ENCODE results near the gene FNDC3A. TPM values are rescaled to one million over a fixed set of nuclear protein-coding genes. Genes with fewer than 3 reads are reported as not detected.
A peak's percentile ranks its signal among the peaks of the same experiment; 100 is the strongest.

Gene FNDC3A
- total RNA-seq, 1 donor from 2014 or later: 39.4 TPM

DNA sequence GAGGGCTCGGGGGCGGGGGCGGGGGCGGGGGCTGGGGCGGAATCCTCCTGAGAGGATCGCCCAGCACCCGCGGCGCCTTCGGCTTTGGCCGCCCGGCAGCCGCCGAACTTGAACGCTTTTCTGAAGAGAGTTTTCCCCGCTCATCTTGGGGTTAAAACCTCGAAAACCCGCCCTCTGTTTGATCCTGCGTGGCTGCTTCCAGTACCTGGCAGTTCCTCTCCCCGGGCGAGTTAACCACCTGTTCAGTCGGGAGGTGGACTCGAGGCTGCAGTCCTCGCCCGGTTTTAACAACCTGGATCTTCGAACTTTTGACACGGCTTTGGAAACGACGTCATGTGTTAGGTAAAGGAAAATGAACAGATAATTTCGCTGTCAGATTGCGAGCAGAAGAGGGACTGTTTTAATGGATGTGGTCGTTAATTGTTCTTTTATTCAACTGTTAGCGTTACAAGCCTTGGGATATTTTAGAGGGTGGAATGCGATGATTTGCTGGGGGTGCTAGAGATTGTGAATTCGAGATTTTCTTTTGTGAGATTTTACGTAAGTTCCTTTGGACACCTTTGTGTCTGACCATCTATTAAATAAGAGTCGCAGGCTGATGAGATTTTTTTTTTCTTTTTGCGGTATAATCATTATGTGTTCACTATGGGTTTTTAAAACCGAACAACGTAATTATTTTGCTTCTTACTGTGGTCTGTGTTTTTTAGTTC is 1.0 kb downstream of the FNDC3A start:
- no peak for DNase-seq (ENCODE audit: low spot score)
- Mint-ChIP-seq H3K27ac (ENCODE audit: unreplicated experiment) (peak overlapping the region; percentile 96), H3K36me3 (ENCODE audit: low read depth, unreplicated experiment) (peaks cover 6% of the 10 kb centered on the region), H3K27me3 (ENCODE audit: unreplicated experiment) (peaks cover 18% of the 10 kb centered on the region), H3K4me1 (ENCODE audit: unreplicated experiment) (peaks cover 24% of the 10 kb centered on the region), H3K9me3 (ENCODE audit: unreplicated experiment) (no peaks in the 10 kb centered on the region), H3K4me3 (ENCODE audit: unreplicated experiment) (peak overlapping the region; percentile 97)
- TF ChIP-seq CTCF (IDR thresholded peaks at IDR 0.05; ENCODE audit: unreplicated experiment): no peak

- Mint-ChIP-seq H3K4me3 (ENCODE audit: unreplicated experiment) (peak overlapping the region; percentile 97), H3K9me3 (ENCODE audit: unreplicated experiment) (no peaks in the 10 kb centered on the region), H3K27me3 (ENCODE audit: unreplicated experiment) (peaks cover 18% of the 10 kb centered on the region), H3K4me1 (ENCODE audit: unreplicated experiment) (peaks cover 24% of the 10 kb centered on the region), H3K36me3 (ENCODE audit: low read depth, unreplicated experiment) (peaks cover 3% of the 10 kb centered on the region), H3K27ac (ENCODE audit: unreplicated experiment) (peak overlapping the region; percentile 96)
- no peak for DNase-seq (ENCODE audit: low spot score)
- no peak for TF ChIP-seq CTCF (IDR thresholded peaks at IDR 0.05; ENCODE audit: unreplicated experiment)
Observed at GRCh38 chr13:48977286-48977625, 1.5 kb downstream of the FNDC3A start.

GRCh38 chr13:48977973-48978372 is 2.3 kb downstream of the FNDC3A start:
- H3K27me3 Mint-ChIP-seq (ENCODE audit: unreplicated experiment): peaks cover 16% of the 10 kb centered on the region
- no peak overlapping the region for H3K27ac Mint-ChIP-seq (ENCODE audit: unreplicated experiment)
- no peak overlapping the region for H3K4me3 Mint-ChIP-seq (ENCODE audit: unreplicated experiment)
- no peak for TF ChIP-seq CTCF (IDR thresholded peaks at IDR 0.05; ENCODE audit: unreplicated experiment)
- no peaks in the 10 kb centered on the region for H3K9me3 Mint-ChIP-seq (ENCODE audit: unreplicated experiment)
- H3K36me3 Mint-ChIP-seq (ENCODE audit: low read depth, unreplicated experiment): peaks cover 3% of the 10 kb centered on the region
- H3K4me1 Mint-ChIP-seq (ENCODE audit: unreplicated experiment): peaks cover 24% of the 10 kb centered on the region
- DNase-seq (ENCODE audit: low spot score): no peak

- H3K9me3 Mint-ChIP-seq (ENCODE audit: unreplicated experiment): no peaks in the 10 kb centered on the region
- H3K27me3 Mint-ChIP-seq (ENCODE audit: unreplicated experiment): peaks cover 16% of the 10 kb centered on the region
- no peak overlapping the region for H3K27ac Mint-ChIP-seq (ENCODE audit: unreplicated experiment)
- DNase-seq (ENCODE audit: low spot score): no peak
- peaks cover 3% of the 10 kb centered on the region for H3K36me3 Mint-ChIP-seq (ENCODE audit: low read depth, unreplicated experiment)
- peak overlapping the region; percentile 7 for H3K4me3 Mint-ChIP-seq (ENCODE audit: unreplicated experiment)
- TF ChIP-seq CTCF (IDR thresholded peaks at IDR 0.05; ENCODE audit: unreplicated experiment): no peak
- peaks cover 24% of the 10 kb centered on the region for H3K4me1 Mint-ChIP-seq (ENCODE audit: unreplicated experiment)
Observed at GRCh38 chr13:48978942-48979601, 3.4 kb downstream of the FNDC3A start.

- no peak overlapping the region for H3K4me3 Mint-ChIP-seq (ENCODE audit: unreplicated experiment)
- no peak for TF ChIP-seq CTCF (IDR thresholded peaks at IDR 0.05; ENCODE audit: unreplicated experiment)
- H3K4me1 Mint-ChIP-seq (ENCODE audit: unreplicated experiment): peaks cover 20% of the 10 kb centered on the region
- H3K9me3 Mint-ChIP-seq (ENCODE audit: unreplicated experiment): no peaks in the 10 kb centered on the region
- DNase-seq (ENCODE audit: low spot score): no peak
- peaks cover 3% of the 10 kb centered on the region for H3K36me3 Mint-ChIP-seq (ENCODE audit: low read depth, unreplicated experiment)
- H3K27me3 Mint-ChIP-seq (ENCODE audit: unreplicated experiment): peaks cover 11% of the 10 kb centered on the region
- H3K27ac Mint-ChIP-seq (ENCODE audit: unreplicated experiment): no peak overlapping the region
Observed at GRCh38 chr13:48979892-48980291, 4.2 kb downstream of the FNDC3A start.

All from endothelial cell (in vitro differentiated cells).